ENCODE results near the gene ANKRD17.

ANKRD17 gene

GRCh38 chr4:73064536-73064935 is 194.1 kb downstream of the ANKRD17 start:
- peaks cover 7% of the 10 kb centered on the region for H3K4me1 ChIP-seq (ENCODE audit: control insufficient read depth, insufficient read depth, low read length)
- H3K9ac ChIP-seq (ENCODE audit: low read depth, low read length) = no peak overlapping the region
- H3K27me3 ChIP-seq (ENCODE audit: control insufficient read depth, insufficient read depth, low read length) = no peaks in the 10 kb centered on the region
- peaks cover 63% of the 10 kb centered on the region for H3K36me3 ChIP-seq (ENCODE audit: control insufficient read depth, insufficient read depth, low read length)
- H3K27ac ChIP-seq (ENCODE audit: low read depth, low read length) = no peak overlapping the region
- H3K9me3 ChIP-seq (ENCODE audit: control insufficient read depth, insufficient read depth, low read length) = no peaks in the 10 kb centered on the region
- H3K4me3 ChIP-seq (ENCODE audit: low read depth, low read length) = no peak overlapping the region

GRCh38 chr4:73055241-73055897 is 203.2 kb downstream of the ANKRD17 start:
- Histone ChIP-seq H3K36me3 (ENCODE audit: control insufficient read depth, insufficient read depth, low read length) (peaks cover 48% of the 10 kb centered on the region), H3K27ac (ENCODE audit: low read depth, low read length) (no peak overlapping the region), H3K9me3 (ENCODE audit: control insufficient read depth, insufficient read depth, low read length) (no peaks in the 10 kb centered on the region), H3K9ac (ENCODE audit: low read depth, low read length) (no peak overlapping the region), H3K4me1 (ENCODE audit: control insufficient read depth, insufficient read depth, low read length) (peaks cover 34% of the 10 kb centered on the region), H3K27me3 (ENCODE audit: control insufficient read depth, insufficient read depth, low read length) (no peaks in the 10 kb centered on the region), H3K4me3 (ENCODE audit: low read depth, low read length) (no peak overlapping the region)

GRCh38 chr4:73053974-73054480 is 204.6 kb downstream of the ANKRD17 start:
- Histone ChIP-seq H3K4me1 (ENCODE audit: control insufficient read depth, insufficient read depth, low read length) (peaks cover 34% of the 10 kb centered on the region), H3K4me3 (ENCODE audit: low read depth, low read length) (no peak overlapping the region), H3K27ac (ENCODE audit: low read depth, low read length) (peak overlapping the region; percentile 21), H3K27me3 (ENCODE audit: control insufficient read depth, insufficient read depth, low read length) (no peaks in the 10 kb centered on the region), H3K9ac (ENCODE audit: low read depth, low read length) (no peak overlapping the region), H3K36me3 (ENCODE audit: control insufficient read depth, insufficient read depth, low read length) (peaks cover 35% of the 10 kb centered on the region), H3K9me3 (ENCODE audit: control insufficient read depth, insufficient read depth, low read length) (no peaks in the 10 kb centered on the region)

- Histone ChIP-seq H3K4me1 (ENCODE audit: control insufficient read depth, insufficient read depth, low read length) (peaks cover 34% of the 10 kb centered on the region), H3K9ac (ENCODE audit: low read depth, low read length) (no peak overlapping the region), H3K9me3 (ENCODE audit: control insufficient read depth, insufficient read depth, low read length) (no peaks in the 10 kb centered on the region), H3K27me3 (ENCODE audit: control insufficient read depth, insufficient read depth, low read length) (no peaks in the 10 kb centered on the region), H3K27ac (ENCODE audit: low read depth, low read length) (no peak overlapping the region), H3K36me3 (ENCODE audit: control insufficient read depth, insufficient read depth, low read length) (peaks cover 25% of the 10 kb centered on the region), H3K4me3 (ENCODE audit: low read depth, low read length) (no peak overlapping the region)
Observed at GRCh38 chr4:73053076-73053475, 205.5 kb downstream of the ANKRD17 start.

- H3K36me3 ChIP-seq (ENCODE audit: control insufficient read depth, insufficient read depth, low read length) = peaks cover 14% of the 10 kb centered on the region
- no peaks in the 10 kb centered on the region for H3K9me3 ChIP-seq (ENCODE audit: control insufficient read depth, insufficient read depth, low read length)
- no peaks in the 10 kb centered on the region for H3K27me3 ChIP-seq (ENCODE audit: control insufficient read depth, insufficient read depth, low read length)
- H3K9ac ChIP-seq (ENCODE audit: low read depth, low read length) = no peak overlapping the region
- H3K4me1 ChIP-seq (ENCODE audit: control insufficient read depth, insufficient read depth, low read length) = peaks cover 34% of the 10 kb centered on the region
- no peak overlapping the region for H3K4me3 ChIP-seq (ENCODE audit: low read depth, low read length)
- H3K27ac ChIP-seq (ENCODE audit: low read depth, low read length) = no peak overlapping the region
Observed at GRCh38 chr4:73051625-73052024, 207.0 kb downstream of the ANKRD17 start.

- Histone ChIP-seq H3K9ac (ENCODE audit: low read depth, low read length) (no peak overlapping the region), H3K27me3 (ENCODE audit: control insufficient read depth, insufficient read depth, low read length) (no peaks in the 10 kb centered on the region), H3K4me1 (ENCODE audit: control insufficient read depth, insufficient read depth, low read length) (no peaks in the 10 kb centered on the region), H3K36me3 (ENCODE audit: control insufficient read depth, insufficient read depth, low read length) (no peaks in the 10 kb centered on the region), H3K4me3 (ENCODE audit: low read depth, low read length) (no peak overlapping the region), H3K9me3 (ENCODE audit: control insufficient read depth, insufficient read depth, low read length) (no peaks in the 10 kb centered on the region), H3K27ac (ENCODE audit: low read depth, low read length) (no peak overlapping the region)
Observed at GRCh38 chr4:73045879-73046278, 212.7 kb downstream of the ANKRD17 start.

DNA sequence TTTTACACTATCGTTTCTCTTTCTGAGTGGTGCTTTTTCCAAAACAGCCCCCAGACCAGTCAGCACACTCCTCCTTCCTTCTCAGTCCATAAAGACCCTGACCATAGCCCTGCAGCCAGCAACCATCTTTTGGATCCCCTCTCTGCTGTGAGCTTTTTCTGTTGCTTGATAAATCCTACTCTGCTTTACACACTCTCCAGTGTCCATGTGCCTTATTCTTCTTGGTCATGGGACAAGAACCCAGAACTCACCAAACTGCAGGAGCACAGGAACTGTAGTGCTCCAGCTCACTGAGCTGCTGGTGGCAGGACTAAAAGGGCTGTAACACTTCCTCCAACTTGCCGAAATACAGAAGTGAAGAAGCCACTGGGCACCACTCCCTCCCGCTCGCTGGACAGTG is 221.5 kb downstream of the ANKRD17 start:
- Histone ChIP-seq H3K9ac (ENCODE audit: low read depth, low read length) (no peak overlapping the region), H3K9me3 (ENCODE audit: control insufficient read depth, insufficient read depth, low read length) (peaks cover 20% of the 10 kb centered on the region), H3K4me1 (ENCODE audit: control insufficient read depth, insufficient read depth, low read length) (no peaks in the 10 kb centered on the region), H3K4me3 (ENCODE audit: low read depth, low read length) (no peak overlapping the region), H3K36me3 (ENCODE audit: control insufficient read depth, insufficient read depth, low read length) (no peaks in the 10 kb centered on the region), H3K27ac (ENCODE audit: low read depth, low read length) (no peak overlapping the region), H3K27me3 (ENCODE audit: control insufficient read depth, insufficient read depth, low read length) (no peaks in the 10 kb centered on the region)

- H3K27ac ChIP-seq (ENCODE audit: low read depth, low read length) = no peak overlapping the region
- no peak overlapping the region for H3K4me3 ChIP-seq (ENCODE audit: low read depth, low read length)
- H3K4me1 ChIP-seq (ENCODE audit: control insufficient read depth, insufficient read depth, low read length) = no peaks in the 10 kb centered on the region
- H3K9ac ChIP-seq (ENCODE audit: low read depth, low read length) = no peak overlapping the region
- peaks cover 20% of the 10 kb centered on the region for H3K9me3 ChIP-seq (ENCODE audit: control insufficient read depth, insufficient read depth, low read length)
- no peaks in the 10 kb centered on the region for H3K27me3 ChIP-seq (ENCODE audit: control insufficient read depth, insufficient read depth, low read length)
- H3K36me3 ChIP-seq (ENCODE audit: control insufficient read depth, insufficient read depth, low read length) = no peaks in the 10 kb centered on the region
Observed at GRCh38 chr4:73036123-73036522, 222.5 kb downstream of the ANKRD17 start.

DNA sequence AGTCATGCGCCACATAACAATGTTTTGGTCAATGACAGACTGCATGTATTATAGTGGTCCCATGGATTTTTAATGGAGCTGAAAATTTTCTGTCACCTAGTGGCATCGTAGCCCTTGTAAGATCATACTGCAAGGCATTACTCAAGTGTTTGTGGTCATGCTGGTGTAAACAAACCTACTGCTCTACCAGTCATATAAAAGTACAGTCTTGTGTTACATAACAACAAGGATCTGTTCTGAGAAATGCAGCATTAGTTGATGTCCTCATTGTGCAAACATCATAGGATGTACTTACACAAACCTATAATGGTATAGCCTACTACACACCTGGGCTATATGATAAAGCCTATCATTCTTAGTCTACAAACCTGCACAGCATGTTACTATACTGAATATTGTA is 223.7 kb downstream of the ANKRD17 start:
- Histone ChIP-seq H3K9ac (ENCODE audit: low read depth, low read length) (no peak overlapping the region), H3K4me1 (ENCODE audit: control insufficient read depth, insufficient read depth, low read length) (no peaks in the 10 kb centered on the region), H3K9me3 (ENCODE audit: control insufficient read depth, insufficient read depth, low read length) (peaks cover 20% of the 10 kb centered on the region), H3K36me3 (ENCODE audit: control insufficient read depth, insufficient read depth, low read length) (no peaks in the 10 kb centered on the region), H3K27me3 (ENCODE audit: control insufficient read depth, insufficient read depth, low read length) (no peaks in the 10 kb centered on the region), H3K27ac (ENCODE audit: low read depth, low read length) (no peak overlapping the region), H3K4me3 (ENCODE audit: low read depth, low read length) (no peak overlapping the region)

DNA sequence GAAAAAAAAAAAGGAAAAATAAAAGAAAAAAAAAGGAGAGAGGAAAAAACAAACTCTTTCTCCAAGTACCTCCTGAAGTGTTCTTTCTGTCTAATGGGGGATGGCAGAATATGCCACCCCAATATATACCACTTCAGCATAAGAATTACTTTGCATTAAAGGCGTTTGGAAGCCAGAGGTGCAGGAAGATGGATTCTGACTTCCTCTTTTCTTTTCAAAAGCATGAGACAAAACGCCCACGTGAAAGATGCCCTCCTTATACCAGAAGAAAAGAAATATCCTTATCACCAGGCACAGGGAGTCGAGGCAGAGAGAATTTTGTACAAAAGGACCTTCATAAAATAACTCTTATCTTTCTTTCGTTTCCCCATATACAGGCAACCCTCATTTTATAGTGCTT is 230.0 kb downstream of the ANKRD17 start:
- H3K9me3 ChIP-seq (ENCODE audit: control insufficient read depth, insufficient read depth, low read length) = no peaks in the 10 kb centered on the region
- no peak overlapping the region for H3K4me3 ChIP-seq (ENCODE audit: low read depth, low read length)

More for the DNA sequence above, 230.0 kb downstream of the ANKRD17 start:
- Histone ChIP-seq H3K27me3 (ENCODE audit: control insufficient read depth, insufficient read depth, low read length) (no peaks in the 10 kb centered on the region), H3K27ac (ENCODE audit: low read depth, low read length) (no peak overlapping the region), H3K9ac (ENCODE audit: low read depth, low read length) (no peak overlapping the region), H3K4me1 (ENCODE audit: control insufficient read depth, insufficient read depth, low read length) (no peaks in the 10 kb centered on the region), H3K36me3 (ENCODE audit: control insufficient read depth, insufficient read depth, low read length) (no peaks in the 10 kb centered on the region)
